Measurements from ENCODE around the gene EBLN1.
A peak's percentile ranks its signal among the peaks of the same experiment; 100 is the strongest.
"Not testable (repeated sequence)": the region's sequence is repeated elsewhere in the genome, so short reads cannot be mapped to it uniquely, and the experiment has no call there.

Gene EBLN1

DNA sequence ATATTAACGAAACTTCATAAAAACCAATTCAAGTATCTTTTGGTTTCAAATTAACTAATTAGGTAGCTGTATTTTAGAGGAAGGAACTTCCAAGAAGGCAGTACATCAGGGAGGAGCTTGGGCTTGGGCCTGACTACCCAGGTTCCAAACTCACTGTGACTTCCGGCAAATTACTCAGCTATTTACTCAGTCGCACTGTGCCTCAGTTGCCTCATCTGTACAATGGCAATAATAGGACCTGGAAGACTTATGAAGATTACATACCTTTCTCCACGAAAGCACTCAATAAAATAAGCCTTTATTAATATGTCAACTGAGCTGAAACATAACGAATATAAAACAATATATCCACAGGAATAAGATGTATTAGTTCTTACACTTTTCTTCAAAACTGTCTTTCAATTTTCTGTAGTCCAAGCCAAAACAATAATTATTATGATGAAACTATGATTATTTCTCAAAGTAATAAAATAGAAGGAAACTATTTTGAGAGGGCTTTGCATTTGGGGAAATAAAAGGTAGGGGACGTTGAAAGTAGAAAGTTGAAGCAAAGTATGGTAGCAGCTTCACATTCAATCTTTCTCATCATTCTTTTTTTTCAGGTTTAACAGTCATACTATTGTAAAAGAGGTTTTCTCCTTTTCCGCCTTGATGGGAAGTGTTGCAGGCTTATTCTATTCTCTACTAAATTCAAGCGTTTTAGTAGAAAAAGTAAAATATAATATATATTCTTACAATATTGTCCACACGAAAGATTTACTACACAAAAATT lies 10.5 kb upstream of the EBLN1 start:
- DNase-seq, result no peak

DNA sequence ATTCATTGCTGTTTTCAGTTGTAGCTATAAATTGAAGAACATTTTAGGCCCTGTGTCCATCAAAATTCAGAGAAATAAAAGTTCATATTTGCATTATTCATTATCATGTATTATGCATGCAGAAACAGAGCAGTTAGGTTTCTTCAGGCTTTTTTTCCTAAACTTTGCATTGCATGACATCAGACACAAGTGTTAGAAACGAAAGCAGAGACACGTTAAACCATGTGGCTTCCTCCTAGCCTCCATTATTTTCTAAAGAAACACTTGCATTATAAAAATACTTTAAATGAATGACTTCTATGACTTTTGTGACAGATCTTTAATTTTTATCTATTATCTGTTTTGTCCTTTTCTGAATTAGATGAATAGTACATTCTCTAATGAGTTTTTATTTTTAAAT lies 8.8 kb upstream of the EBLN1 start:
- DNase-seq, result no peak

DNA sequence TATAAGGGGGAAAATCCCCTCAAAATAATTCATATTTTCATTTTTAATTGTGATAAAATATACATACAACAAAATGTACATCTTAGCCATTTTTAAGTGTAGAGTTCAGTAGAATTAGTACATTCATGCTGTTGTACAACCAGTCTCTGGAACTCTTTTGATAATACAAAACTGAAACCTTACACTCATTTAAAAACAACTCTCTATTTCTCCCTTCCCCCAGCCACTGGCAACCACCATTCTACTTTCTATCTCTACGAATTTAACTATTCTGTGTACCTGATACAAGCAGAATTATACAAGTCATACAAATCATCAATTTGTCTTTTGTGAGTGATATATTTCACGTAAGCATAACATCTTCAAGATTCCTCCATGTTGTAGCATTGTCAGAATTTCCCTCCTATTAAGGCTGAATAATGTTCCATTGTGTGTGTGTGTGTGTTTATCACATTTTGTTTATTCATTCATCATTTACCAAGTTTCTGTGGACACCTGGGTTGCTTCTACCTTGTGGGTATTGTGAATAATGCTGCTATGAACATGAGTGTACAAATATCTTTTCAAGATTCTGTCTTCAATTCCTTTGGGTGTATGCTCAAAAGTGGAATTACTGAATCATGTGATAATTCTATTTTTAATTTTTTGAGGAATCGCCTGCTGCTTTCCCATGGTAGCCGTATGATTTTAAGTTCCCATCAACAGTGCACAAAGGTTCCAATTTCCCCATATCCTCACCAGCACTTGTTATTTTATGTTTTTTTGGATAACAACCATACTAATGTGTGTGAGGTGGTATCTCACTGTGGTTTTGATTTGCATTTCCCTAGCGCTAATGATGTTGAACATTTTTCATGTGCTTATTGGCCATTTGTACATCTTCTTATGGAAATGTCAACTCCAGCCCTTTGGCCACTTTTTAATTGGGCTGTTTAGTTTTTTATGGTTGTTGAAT lies 4.7 kb upstream of the EBLN1 start:
- no peak for DNase-seq

DNA sequence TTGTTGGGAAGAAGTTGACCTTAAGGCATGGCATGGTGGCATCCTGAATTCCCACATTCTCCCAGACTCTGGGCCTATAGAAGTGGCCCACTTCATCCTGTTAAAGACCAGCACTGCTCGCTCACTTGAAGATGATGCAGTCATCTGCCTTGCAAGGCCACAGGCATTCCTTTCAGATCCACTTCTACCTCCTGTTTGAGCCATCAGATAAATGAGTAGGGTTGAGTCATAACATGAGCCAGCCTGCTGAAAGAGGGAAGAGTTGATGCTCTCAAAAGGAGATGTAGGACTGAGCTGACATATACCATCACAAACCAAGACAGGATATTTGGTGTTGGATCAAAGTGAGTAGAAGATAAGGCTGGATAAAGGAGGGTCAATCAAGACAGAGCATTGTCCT lies 1.5 kb upstream of the EBLN1 start:
- DNase-seq, result peak; percentile 32

DNA sequence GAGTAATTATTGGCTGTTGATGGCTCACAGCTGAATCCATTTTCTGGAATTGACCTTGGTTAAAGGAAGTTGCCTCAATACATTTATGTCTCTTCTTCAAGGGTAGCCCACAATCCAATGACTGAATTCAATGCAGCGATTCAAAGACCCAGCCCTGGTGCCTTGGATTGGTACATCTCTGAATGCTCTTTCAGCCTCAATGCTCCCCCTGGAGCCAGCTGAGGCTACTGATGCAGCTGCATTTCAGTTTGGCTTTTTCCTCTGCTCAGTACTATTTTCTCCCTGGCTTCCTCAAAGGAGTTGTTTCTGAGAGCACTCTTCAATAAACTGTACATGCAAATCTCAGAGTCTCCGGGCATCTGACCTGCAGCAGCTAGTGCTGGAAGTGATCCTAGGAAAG lies 633 bp upstream of the EBLN1 start:
- DNase-seq, result no peak

DNA sequence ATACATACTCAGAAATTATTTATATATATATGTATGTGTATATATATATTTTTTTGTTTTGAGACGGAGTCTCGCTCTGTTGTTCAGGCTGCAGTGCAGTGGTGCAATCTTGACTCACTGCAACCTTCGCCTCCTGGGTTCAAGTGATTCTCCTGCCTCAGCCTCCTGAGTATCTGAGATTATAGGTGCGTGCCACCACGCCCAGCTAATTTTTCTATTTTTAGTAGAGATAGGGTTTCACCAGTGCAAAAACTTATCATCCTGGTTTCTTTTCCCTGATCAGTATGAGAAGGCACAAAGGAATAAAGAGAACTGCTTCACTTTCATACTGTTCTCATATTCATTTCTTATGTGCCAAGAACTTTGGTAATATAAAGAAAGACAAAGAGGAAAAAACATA lies 731 bp downstream of the EBLN1 start:
- DNase-seq, result not testable (repeated sequence)

DNA sequence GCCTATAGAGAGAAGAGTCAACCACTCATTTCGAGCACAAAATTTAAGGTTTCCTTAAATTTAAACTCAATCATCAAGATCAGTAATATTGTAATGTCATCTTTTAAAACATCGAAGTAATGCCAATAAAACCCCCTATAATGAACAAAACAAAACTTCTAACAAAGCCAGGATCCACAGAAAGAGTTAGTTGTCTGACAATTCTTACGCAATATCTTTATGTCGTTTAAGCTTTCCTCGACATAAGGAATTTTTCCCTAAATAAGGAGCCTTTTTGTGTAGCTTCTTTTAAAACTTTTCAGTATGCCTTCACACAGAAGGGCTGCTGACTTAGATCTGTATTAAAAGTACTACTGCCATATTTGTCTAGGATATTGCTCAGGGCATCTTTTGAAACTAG lies 7.5 kb downstream of the EBLN1 start:
- DNase-seq, result no peak

DNA sequence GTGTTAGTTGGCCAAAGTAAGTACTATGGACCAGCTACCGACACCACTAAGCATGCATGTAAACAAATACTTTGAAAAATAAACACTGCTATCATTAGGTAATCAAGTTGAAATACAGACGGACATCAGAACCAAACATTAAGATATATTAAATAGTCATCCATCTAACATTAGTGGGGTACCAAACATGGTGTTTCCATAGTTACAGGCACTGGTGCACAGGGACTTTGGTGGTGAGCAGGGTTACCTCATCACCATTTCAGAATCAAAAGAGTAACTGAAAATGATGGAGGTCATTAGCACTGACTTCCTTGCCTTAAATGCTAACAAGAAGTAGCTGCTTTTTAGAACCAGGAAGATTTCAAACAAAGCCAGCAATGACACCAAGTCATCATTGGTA lies 23.9 kb downstream of the EBLN1 start:
- no peak for DNase-seq

DNA sequence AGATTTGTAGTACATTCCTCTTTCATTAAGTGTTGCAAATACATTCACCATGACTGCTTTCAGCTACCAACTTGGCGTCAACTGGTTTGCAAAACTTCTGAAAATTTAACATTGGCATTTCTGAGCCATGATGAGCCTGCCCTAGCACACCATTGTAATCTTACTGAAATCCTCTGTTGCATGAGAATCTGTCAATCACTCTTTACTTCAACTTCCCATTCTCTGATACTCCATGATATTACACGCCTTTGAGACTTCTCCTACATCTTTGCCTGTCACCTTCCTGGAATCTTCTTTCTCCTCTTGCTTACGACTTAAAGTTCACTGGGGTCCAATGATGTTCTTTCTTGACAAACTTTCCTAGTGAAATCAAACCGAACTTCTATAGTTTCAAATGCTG lies 32.2 kb downstream of the EBLN1 start:
- DNase-seq, result no peak

DNA sequence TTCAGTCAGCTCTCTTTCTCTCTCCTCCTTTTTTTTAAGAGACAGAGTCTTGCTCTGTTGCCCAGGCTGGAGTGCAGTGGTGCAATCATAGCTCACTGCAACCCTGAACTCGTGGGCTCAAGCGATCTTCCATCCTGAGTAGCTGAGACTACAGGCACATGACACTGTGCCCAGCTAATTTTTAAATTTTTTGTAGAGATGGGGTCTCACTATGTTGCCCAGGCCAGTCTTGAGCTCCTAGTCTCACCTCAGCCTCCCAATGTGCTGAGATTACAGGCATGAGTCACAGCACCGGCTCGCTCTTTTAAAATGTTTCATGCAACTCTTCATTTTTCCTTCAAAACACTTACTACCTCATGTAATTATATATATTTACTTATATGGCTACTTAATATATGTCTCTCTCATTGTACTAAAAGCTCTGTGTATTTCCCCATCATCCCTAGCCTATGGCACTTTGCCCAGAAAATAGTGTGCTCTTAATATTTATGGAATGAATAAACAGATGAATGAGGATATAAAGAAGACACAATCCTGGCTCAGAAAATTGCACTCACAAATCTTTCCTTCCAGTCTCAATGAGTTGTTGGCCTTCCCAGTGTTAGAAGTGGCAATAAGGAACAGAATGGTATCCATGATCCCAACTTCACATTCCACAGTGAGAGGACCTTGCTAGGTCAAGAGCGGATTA lies 33.9 kb downstream of the EBLN1 start:
- DNase-seq, result peak; percentile 30

DNA sequence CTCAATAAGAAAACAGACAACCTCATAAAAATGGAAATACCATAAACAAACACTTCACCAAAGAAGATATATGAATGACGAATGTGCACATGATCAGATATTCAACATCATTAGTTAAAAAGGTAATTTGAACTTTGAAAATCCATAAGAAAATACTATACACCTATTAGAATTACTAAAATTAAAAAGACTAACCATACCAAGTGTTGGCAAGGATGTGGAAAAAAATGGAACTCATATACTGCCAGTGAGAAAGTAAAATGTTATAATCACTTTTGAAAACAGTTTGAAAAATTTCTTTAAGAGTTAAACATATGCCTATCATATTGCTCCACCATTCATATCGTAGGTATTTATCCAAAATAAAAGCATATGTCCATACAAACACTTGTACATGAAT lies 37.1 kb downstream of the EBLN1 start:
- no peak for DNase-seq

DNA sequence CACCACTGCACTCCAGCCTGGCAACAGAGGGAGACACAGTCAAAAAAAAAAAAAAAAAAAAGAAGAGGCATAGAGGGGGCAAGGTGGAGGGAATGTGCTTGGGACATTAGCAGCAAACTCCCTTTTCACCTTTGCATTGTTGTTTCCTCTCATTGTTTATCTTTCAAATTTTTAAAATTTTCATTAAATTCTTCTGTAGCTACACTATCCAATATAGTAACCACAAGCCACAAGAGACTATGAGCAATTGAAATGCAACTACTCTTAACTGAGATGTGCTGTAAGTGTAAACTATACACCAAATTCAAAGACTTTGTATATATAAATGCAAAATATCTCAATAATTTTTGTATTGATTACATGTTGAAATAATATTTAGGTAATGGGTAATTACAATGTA lies 43.4 kb downstream of the EBLN1 start:
- peak; percentile 7 for DNase-seq

DNA sequence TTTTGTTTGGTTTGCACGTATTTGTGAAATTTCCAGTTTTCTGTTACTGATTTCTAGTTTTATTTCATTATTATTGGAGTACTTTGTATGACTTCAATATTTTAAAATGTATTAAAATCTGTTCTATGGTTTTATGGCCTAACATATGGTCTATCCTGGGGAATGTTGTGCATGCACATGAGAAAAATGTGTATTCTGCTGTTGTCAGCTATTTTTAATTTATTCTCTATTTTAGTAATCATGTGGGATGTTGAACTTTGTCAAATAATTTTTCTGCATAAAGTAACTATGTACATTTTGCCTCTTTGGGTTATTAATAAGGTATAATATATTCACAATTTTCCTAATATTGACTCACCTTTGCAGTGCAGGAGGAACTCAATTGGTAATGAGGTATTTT lies 46.7 kb downstream of the EBLN1 start:
- DNase-seq, result no peak

DNA sequence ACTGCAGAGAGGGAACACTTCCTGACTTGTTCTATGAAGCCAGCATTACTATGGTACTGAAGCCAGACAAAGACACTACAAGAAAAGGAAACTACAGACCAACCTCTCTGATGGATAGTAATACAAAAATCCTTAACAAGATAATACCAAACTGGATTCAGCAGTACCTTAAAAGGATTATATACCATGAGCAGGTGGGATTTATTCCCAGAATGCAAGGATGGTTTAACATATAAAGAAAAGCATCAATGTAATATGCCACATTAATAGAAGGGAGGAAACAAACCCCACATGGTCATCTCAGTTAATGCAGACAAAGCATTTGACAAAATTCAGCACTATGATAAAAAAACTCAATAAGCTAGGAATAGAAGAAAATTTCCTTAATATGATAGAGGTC lies 47.2 kb downstream of the EBLN1 start:
- DNase-seq, result no peak

DNA sequence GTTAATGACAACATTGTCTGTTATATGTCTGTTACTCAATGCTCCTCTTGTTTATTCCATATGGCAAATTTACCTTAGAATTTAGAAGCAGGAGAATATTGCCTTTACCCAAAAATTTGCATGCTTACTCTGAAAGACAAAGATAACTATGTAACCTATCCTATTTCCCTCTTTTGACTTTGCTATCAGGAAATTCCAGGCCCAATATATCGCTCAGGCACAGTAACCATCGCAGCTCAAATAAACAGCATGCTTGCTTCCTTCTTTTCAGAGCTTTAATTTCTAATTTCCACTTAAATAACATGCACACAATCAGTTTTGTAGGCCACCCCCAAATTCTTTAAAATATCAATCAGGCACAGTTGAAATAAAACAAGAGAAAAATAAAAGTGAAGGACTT lies 57.8 kb downstream of the EBLN1 start:
- DNase-seq, result no peak

DNA sequence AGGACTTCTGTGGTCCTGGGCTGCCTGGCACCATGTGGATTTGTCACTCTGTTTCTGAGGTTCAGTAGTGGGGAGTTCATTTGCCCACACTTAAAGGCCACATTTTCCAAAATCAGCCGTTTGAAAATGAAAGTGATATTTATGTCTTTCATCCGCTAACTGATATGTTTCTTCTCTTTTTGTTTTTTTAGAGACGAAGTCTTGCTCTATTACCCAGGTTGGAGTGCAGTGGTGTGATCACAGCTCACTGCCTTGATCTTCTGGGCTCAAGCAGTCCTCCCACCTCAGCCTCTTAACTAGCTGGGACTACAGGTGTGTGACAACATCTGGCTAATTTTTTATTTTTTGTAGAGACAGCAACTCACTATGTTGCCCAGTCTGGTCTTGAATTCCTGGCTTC lies 58.6 kb downstream of the EBLN1 start:
- no peak for DNase-seq

Data from fibroblast of upper back skin (primary cell).